Ishikawa (cell line): ENCODE measurements around the gene MUC20.

Experiments used
- CEBPB ChIP-seq: IDR thresholded peaks from 2 replicates; pipeline ENCODE4 v1.6.1; 2012
- CREB1 ChIP-seq: IDR thresholded peaks from 2 replicates; pipeline ENCODE4 v1.6.1; 2012; ENCODE audit warnings: low read depth
- EGR1 ChIP-seq: IDR thresholded peaks from 2 replicates; pipeline ENCODE4 v1.6.1; 2012
- EP300 ChIP-seq: IDR thresholded peaks from 2 replicates; pipeline ENCODE4 v1.6.1; 2012; ENCODE audit warnings: borderline replicate concordance
- FOXM1 ChIP-seq: IDR thresholded peaks from 2 replicates; pipeline ENCODE4 v1.6.1; 2012; ENCODE audit warnings: low read depth, borderline replicate concordance
- MAX ChIP-seq: IDR thresholded peaks from 2 replicates; pipeline ENCODE4 v1.6.1; 2012
- NFIC ChIP-seq: IDR thresholded peaks from 2 replicates; pipeline ENCODE4 v1.6.1; 2012
- RAD21 ChIP-seq: IDR thresholded peaks from 2 replicates; pipeline ENCODE4 v1.6.1; 2012; ENCODE audit warnings: low read depth
- REST ChIP-seq: IDR thresholded peaks from 2 replicates; pipeline ENCODE4 v1.6.1; 2012; ENCODE audit warnings: low read depth, mild to moderate bottlenecking
- TAF1 ChIP-seq: IDR thresholded peaks from 2 replicates; pipeline ENCODE4 v1.6.1; 2012; ENCODE audit warnings: low read depth, mild to moderate bottlenecking
- TCF12 ChIP-seq: IDR thresholded peaks from 2 replicates; pipeline ENCODE4 v1.6.1; 2012; ENCODE audit warnings: low read depth
- USF1 ChIP-seq: IDR thresholded peaks from 2 replicates; pipeline ENCODE4 v1.6.1; 2012
- YY1 ChIP-seq: IDR thresholded peaks from 2 replicates; pipeline ENCODE4 v1.6.1; 2012; ENCODE audit warnings: low read depth
- ZBTB7A ChIP-seq: IDR thresholded peaks from 2 replicates; pipeline ENCODE4 v1.6.1; 2012; ENCODE audit warnings: low read depth

- TF ChIP-seq TCF12 (no peak), RAD21 (no peak), YY1 (no peak), NFIC (no peak), EP300 (no peak), TAF1 (no peak), FOXM1 (no peak), MAX (no peak), REST (no peak), CEBPB (no peak), EGR1 (no peak), ZBTB7A (no peak), CREB1 (no peak), USF1 (no peak)
Measured at GRCh38 chr3:195764961-195765706, 44.4 kb downstream of the MUC20 start.
